Keratinocyte (primary cell): ENCODE measurements around the gene DLG1.

ENCODE experiments used
- CTCF ChIP-seq, 3 experiments: IDR thresholded peaks in 1 of 3; conservative IDR thresholded peaks in 1 of 3; optimal IDR thresholded peaks in 1 of 3; 2 replicates in 2 of 3; 3 replicates in 1 of 3; pipeline versions ENCODE3 to v1.5.1; 2011; ENCODE audit warnings: low read length in 3 of 3, mild to moderate bottlenecking in 3 of 3, moderate library complexity in 2 of 3, control low read depth in 1 of 3, inconsistent platforms in 1 of 3; ENCODE audit not compliant: insufficient read depth in 2 of 3; ENCODE audit errors: extremely low read depth in 1 of 3
- EZH2 ChIP-seq: IDR thresholded peaks from one replicate; pipeline ENCODE4 v1.6.1; 2012; ENCODE audit warnings: inconsistent platforms, mild to moderate bottlenecking, low read length, moderate library complexity

DNA sequence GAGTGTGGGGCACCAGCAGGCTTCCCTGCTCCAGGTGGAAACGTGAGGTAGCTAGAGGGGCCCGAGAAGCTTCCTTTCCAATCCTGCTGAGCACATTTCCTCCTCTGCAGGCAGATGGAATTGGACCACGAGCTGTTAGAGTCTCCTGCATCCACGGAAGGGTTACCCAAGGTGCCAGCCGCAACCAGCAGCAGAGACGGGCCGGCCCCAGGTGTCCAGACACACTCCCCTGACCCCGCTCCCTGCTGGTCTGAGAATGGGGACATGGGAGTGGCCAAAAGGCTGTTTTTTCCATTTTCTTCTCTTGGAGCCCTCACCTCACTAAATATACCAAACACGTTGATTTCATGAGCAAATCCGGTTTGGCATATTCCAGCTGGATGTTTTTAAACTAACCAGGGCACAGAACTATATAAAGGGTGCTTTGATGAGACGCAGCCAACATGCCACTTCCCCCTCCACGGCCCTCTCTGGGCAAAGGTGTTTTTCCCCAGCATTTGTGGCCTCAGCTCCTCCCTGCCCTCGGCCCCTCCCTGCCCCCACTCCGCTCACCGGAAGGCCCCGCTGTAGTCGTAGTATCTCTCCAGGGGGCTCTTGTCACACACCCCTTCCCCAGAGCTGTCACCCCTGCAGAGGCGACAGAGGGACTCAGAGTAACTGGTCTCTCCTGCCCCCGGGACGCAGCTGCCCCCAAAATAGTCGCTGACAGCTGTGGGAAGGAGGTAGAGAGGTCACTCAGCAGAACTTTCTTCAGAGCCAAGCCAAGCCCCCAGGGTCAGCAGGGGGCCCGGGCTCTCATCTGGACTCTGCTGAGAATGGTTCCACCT, 275.8 kb downstream of the DLG1 start:
- TF ChIP-seq CTCF (optimal IDR thresholded peaks at IDR 0.05 in 1 of 3, IDR thresholded peaks at IDR 0.05 in 1 of 3, conservative IDR thresholded peaks at IDR 0.05 in 1 of 3; ENCODE audit: extremely low read depth in 1 of 3, insufficient read depth in 2 of 3, low read length in 3 of 3) (no peak), EZH2 (no peak)
